Occipital lobe (tissue), 2 donors: Measurements from ENCODE around the gene TMEM26. TPM values are rescaled to one million over a fixed set of nuclear protein-coding genes. Genes with fewer than 3 reads are reported as not detected.
"Not testable (repeated sequence)": the region's sequence is repeated elsewhere in the genome, so short reads cannot be mapped to it uniquely, and the experiment has no call there.

Experiments used
- DNase-seq: peaks from one replicate; lab custom pipeline; 2025; lab: John Stamatoyannopoulos, UW
- total RNA-seq: library from RNA; depleted of rRNA; stranded (reverse); fragments of >200 nt; gene quantifications from one replicate; pipeline ENCODE4 v1.2.3, GENCODE V29; 2014

The TMEM26 gene
- total RNA-seq, 1 donor from 2014 or later = 0.47 TPM

DNA sequence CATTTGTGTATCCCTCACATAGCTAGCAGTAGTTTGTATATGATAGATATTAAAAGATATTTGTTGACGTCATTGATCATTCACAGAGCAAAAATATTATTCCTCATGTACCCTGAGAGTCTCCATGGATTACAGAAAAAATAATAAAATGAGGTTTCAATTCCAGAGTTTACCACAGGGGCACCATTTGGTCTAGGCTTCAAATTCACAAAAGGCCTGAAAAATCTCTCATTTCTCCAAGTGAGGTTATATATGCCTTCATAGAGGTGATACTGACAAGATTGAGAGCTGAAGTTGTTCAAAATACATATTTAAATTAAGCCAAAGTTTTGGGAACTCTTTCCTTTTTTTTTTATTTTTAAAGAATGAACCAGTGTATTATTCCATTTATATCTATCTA, 52.7 kb downstream of the TMEM26 start:
- no peak for DNase-seq

DNA sequence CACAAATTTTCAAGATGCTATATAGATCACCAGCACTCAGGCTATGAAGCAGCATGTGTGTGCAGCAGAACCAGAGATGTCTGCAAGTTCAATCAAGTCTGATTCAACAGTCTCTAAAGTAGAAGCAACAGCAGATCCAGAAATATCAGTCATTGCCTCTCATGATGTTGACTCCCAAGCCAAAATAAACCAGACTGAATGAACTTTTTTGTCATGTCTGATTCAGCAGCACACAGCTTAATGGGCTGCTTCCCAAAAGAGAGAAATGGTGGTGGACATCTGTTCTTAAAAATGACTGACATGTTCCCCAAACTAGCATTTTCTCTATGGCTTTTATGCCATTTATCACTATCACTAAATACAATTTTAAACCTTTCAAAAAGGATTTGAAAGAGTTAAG, 53.8 kb downstream of the TMEM26 start:
- no peak for DNase-seq

DNA sequence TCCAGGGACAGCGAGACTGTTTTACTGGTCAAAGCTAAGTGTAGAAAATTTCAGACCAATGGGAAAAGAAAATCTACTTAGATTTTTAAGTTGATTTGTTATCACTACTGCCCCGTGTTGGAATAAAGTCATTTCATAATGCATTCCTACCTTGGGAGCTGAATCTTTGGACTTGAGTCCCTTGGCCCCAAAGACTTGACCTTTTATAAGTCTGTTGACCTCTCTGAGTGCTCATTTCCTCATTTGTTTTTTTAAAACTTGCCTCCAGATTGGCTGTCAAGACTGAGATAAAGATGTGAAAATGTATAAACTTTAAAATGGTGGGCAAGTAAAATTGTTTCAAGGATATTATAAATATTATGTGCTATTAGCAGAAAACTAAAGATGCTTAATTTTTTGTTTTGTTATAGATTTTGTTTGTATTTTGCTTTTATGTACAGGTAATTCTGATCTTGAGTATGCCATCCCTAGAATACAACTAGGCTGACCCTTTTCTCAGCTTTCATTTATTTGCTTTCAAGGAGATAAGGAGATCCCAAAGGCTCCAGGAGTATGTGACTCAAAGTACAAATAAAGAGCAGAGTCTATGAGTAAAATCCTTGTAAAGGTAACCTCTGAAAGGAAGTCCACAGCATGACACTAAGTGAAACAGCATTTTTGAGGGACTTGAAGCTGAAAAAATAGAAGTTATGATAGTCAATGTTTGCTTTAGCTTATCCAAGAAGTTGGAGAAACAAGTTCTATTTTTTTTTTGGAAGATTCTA, 54.6 kb downstream of the TMEM26 start:
- no peak for DNase-seq

DNA sequence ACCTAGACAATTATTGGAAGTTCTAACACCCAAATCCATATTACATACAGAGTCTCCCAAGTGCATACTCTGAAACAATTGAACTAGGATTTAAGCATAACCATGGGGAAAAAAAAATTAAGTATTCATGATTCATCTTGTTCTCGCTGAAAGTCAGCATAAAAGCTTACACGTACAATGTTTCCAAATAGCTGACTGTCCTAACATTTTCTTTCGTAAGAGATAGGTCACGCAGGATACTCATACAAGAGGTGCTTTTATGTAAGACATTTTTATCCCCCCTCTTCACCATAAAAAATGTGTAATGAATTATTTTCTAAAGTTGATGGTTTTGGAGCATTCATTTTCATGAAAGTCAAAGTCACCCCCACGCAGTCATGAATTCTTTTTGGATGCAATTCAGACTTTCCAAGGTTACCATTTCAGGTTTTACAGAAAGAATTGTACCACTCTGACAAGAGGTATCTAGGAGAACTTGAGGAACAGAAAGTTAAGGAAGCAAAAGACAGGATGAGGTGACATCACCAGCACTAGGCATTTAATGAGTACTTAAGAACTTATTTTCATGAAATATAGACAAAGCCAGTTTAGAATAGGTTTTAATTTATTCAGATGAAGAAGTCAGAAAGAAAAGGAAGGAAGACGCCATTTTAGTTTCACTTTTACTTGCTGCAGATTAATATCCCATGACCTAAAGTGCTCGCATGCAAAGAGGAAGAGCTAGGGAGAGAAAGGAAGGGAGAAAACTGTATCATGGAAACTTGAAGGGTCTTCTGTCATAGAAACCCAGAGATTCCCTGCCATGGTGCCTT, 55.8 kb downstream of the TMEM26 start:
- no peak for DNase-seq

DNA sequence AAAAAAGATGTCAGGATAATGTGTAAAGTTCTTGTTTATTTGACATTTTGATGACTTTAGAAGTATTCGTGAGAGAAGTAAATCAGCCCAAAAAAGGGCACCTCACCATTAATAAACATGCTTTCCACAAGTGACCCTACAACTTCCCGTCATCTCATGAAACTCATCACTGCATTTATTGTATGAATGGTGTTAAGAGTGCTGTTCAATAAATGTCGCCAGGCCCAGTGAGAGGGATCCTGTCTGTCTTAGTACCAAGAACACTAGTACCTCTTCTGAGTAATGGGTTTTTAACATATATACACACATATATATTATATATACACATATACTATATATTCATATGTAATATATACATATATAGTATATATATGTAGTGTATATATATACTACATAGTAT, 61.9 kb downstream of the TMEM26 start:
- DNase-seq = no peak

DNA sequence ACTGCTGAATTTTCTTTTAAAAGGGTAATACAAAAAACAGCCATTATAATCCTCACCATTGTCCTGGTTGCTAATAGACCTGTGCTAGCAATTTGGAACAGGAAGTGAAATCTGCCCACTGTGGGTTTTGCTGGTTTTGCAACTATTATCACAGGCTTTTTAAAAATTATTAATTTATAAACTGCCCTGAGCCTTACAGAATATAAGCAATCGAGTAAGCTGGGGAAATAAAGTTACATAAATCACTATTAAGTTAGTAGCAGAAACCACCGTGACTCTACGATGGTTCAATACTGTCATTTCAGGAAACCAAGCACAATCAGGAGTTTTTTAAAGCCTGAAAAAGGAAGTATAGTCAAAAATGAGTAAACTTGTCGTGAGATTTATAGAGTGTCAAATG, 62.3 kb downstream of the TMEM26 start:
- DNase-seq = no peak

DNA sequence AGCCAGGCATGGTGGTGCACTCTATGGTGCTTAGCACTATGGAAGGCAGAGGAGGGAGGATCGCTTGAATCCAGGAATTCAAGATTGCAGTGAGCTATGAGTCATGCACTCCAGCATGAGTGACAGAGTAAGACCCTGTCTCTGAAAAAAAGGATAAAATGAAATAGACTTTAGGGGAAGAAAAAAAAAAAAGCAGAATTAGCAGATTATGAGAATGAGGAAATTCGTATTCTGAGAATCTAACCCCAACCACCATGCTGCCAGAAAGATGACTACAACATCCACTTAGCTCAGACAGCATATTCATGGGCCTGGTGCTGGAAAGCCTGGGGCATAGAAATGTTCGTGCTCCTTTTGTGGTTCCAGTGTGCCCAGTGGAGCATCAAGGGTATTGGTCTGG, 63.3 kb downstream of the TMEM26 start:
- DNase-seq = no peak

DNA sequence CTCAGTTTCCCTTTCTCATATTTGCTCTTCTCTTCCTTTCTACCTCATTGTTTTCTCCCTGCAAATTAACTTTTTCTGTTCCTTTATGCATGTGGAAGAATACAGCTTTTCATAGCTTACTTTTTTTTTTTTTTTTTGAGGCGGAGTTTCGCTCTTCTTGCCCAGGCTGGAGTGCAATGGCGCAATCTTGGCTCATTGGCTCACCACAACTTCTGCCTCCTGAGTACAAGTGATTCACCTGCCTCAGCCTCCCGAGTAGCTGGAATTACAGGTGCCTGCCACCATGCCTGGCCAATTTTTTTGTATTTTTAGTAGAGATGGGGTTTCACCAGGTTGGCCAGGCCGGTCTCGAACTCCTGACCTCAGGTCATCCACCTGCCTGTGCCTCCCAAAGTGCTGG, 64.2 kb downstream of the TMEM26 start:
- DNase-seq = not testable (repeated sequence)

DNA sequence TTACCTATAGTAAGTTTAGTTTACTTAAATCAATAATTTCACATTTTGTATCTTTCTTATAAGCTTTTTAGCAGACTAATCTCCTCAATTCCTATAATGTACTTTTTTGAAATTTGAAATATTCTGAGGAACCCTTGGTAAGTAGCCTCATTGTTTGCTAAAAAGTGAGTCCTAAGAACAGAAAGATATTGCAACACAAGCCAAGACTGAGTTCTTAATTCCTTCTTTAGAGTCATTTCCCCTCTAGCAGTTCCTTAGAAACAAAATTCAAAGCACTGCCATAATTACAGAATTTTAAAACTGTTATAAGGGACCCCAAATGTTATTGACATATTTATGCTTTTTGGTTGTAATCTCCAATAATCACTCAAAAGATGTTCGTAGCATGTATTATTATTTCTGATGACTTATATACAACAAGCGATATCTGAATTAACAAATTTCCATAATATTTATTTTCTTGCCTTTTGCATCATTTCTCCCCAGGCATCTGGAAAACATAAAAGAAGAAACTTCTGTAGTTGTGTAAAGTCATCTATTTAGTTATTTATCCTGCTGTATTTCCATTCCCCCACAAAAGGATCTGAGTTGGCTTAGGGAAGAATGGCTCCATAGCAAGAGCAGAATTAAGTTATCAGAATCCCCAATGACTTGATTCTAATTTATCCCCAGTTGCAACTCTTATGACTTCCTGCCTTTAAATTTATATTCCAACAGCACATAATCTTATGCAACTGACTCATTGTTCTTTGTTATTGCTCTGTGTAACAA, 67.8 kb downstream of the TMEM26 start:
- no peak for DNase-seq

DNA sequence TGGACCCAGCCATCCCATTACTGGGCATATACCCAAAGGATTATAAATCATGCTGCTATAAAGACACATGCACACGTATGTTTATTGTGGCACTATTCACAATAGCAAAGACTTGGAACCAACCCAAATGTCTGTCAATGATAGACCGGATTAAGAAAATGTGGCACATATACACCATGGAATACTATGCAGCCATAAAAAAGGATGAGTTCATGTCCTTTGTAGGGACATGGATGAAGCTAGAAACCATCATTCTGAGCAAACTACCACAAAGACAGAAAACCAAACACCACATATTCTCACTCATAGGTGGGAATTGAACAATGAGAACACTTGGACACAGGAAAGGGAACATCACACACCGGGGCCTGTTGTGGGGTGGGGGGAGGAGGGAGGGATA, 72.0 kb downstream of the TMEM26 start:
- not testable (repeated sequence) for DNase-seq

DNA sequence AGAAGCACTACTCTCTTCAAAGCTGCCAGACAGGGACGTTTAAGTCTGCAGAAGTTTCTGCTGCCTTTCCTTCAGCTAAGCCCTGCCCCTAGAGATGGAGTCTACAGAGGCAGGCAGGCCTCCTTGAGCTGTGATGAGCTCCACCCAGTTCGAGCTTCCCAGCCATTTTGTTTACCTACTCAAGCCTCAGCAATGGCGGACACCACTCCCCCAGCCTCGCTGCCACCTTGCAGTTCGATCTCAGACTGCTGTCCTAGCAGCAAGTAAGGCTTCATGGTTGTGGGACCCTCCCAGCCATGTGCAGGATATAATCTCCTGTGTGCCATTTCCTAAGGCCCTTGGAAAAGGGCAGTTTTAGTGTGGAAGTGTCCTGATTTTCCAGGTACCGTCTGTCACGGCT, 74.3 kb downstream of the TMEM26 start:
- DNase-seq = no peak

DNA sequence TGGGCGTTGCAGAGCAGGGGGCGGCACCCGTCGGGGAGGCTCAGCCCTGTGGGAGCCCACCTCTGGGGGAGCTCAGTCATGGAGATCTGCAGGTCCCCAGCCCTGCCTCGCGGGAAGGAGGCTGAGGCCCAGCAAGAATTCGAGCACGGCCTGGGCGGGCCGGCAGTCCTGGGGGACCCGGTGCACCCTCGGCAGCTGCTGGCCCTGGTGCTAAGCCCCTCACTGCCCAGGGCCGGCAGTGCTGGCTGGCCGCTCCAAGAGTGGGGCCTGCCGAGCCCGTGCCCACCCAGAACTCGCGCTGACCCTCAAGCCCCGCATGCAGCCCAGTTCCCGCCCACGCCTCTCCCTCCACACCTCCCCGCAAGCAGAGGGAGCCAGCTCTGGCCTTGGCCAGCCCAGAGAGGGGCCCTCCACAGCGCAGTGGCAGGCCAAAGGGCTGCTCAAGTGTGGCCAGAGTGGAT, 76.2 kb downstream of the TMEM26 start:
- DNase-seq = no peak

DNA sequence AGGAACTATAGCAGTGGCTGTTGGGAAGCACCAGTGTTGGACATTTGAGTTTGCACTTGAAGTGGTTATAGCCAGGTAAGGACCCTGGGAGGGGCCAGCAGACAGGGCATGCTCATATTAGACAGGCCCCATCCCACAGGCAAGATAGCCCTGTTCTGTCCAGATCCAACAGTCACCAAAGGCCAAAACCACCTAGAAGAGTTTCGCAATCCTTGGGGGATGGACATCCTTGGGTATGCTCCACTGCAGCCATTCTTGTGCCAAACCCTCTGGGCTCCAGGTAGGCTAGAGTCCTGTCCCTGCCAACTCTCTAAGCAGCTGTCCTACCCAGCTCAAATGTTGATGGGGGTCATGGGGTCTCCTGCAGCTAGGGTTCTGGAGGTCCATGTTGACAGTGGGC, 76.8 kb downstream of the TMEM26 start:
- DNase-seq = no peak

DNA sequence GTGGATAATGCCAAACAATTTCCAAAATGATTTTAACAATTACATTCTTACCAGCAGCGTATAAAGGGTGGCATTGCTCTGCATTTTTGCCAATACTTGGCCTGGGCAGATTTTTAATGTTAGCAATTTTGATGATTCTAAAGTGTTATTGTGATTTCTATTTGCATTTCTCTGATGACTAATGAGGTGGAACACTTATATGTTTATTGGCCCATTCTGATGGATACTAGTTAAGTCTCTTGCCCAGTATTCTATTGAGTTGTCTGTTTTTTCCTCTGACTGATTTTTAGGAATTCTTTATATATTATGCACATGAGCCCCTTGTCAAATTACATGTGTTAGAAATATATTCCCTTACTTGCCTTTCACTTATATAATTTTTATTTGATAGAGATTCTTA, 86.8 kb downstream of the TMEM26 start:
- no peak for DNase-seq

DNA sequence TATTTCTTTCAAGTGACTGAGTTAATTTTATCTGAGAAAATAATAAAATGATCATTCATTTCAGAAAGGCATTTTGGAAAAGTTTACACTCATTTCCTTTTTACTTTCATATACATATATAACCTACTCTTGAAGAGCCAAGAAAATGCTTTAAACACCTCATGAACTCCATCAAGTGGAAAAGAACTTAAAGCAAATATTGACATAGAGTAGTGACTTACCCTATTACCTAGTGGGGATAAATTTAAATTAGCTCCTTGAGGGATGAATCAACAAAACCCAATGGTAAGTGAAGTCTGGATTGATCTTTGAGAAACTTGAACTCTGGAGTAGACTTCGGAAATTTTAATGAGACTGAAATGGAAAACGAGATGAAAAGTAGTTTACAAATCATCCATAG, 88.6 kb downstream of the TMEM26 start:
- no peak for DNase-seq

DNA sequence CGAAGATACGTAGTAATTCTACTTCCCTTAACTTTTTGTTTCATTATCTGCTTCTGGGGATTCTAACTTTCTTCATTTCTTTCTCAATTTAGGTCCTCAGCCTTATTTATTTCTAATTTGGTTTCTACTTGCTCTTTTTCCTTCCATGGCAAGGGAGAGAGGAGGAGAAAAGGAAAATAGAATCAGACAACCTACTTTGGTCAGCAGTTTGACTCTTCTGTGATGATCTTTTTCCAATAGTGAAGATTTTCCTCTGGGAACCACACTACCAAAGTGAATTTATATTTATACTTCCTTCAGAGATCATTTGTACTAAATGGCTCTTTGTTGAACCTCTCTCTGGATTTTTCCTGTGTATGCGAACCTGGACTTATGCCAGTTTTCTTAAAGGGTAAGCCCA, 90.2 kb downstream of the TMEM26 start:
- no peak for DNase-seq

DNA sequence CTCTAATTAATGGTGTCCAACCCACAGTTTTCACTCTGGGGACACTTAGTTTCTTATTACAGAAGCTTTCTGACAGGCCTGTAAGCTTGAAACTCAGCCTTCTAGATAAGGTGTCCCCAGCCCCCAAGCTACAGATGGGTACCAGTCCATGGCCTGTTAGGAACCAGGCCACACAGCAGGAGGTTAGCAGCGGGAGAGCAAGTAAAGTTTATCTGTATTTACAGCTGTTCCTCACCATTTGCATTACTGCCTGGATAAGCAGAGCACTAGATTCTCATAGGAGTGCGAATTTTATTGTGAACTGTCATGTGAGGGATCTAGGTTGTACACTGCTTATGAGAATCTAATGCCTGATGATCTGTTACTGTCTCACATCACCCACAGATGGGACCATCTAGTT, 93.7 kb downstream of the TMEM26 start:
- no peak for DNase-seq

DNA sequence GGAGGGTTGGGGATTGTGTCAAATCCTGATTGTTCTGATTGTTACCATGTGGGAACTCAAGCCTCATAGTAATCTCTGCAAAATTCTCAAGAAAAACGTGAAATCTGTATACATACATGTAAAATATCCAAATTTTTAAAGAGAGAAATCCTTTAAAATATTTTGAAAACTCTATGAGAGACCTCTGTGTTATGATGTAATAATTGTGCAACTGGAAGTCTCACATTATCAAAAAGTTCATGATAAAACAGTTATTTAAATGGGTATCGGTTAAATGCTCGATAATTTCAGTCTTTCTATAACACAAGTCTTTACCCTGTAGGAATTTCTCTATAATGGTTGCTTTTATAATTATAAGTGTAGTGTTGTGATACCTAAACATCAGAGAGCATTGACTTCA, 95.5 kb downstream of the TMEM26 start:
- no peak for DNase-seq
